K562 (cell line): ENCODE results near the gene MLC1. TPM values are rescaled to one million over a fixed set of nuclear protein-coding genes. Genes with fewer than 3 reads are reported as not detected.

Source experiments
- ASH1L ChIP-seq: fragments of 450-650 bp; IDR thresholded peaks from 2 replicates; pipeline ENCODE4 v1.6.1; 2018; ENCODE audit warnings: borderline replicate concordance, mild to moderate bottlenecking, low read depth; ENCODE audit not compliant: partially characterized antibody
- CHD2 ChIP-seq: IDR thresholded peaks from 2 replicates; pipeline ENCODE4 v1.6.1; 2011; ENCODE audit warnings: low read depth, low read length
- CREB1 ChIP-seq, 2 experiments: sonication (generic) in 1 of 2; formaldehyde crosslinking in 1 of 2; IDR thresholded peaks; 2 replicates each; pipeline versions ENCODE4 v1.6.1 to v1.8.0; 2012 to 2022; ENCODE audit warnings: inconsistent platforms in 1 of 2, mild to moderate bottlenecking in 1 of 2, missing genetic modification reagents in 1 of 2, moderate library complexity in 1 of 2
- DNMT1 ChIP-seq: fragments of 450-650 bp; IDR thresholded peaks from 2 replicates; pipeline ENCODE4 v1.6.1; 2016; ENCODE audit warnings: antibody characterized with exemption, mild to moderate bottlenecking
- GTF2B ChIP-seq: IDR thresholded peaks from 2 replicates; pipeline ENCODE4 v1.6.1; 2011; ENCODE audit not compliant: insufficient read length; ENCODE audit errors: extremely low read depth
- HMGN3 ChIP-seq: IDR thresholded peaks from 2 replicates; pipeline ENCODE4 v1.6.1; 2011; ENCODE audit warnings: borderline replicate concordance, low read depth, mild to moderate bottlenecking, mixed read lengths, low read length; ENCODE audit not compliant: insufficient read length; ENCODE audit errors: extremely low read depth
- KAT8 ChIP-seq: fragments of 450-650 bp; IDR thresholded peaks from 2 replicates; pipeline ENCODE4 v1.6.1; 2016; ENCODE audit warnings: low read depth, mild to moderate bottlenecking
- MAZ ChIP-seq, 2 experiments: fragments of 450-650 bp in 1 of 2; sonication (generic) in 1 of 2; formaldehyde crosslinking; IDR thresholded peaks in 1 of 2; conservative IDR thresholded peaks in 1 of 2; 2 replicates each; pipeline versions ENCODE4 v1.4.0 to v1.5.0; 2020; ENCODE audit warnings: mild to moderate bottlenecking in 1 of 2, missing genetic modification reagents in 1 of 2
- MXD1 ChIP-seq: fragments of 250-450 bp; sonication (Bioruptor Pico); IDR thresholded peaks from 2 replicates; pipeline ENCODE4 v1.8.0; 2021; ENCODE audit warnings: borderline replicate concordance, mild to moderate bottlenecking, moderate library complexity; ENCODE audit not compliant: poor library complexity, severe bottlenecking
- PHF21A ChIP-seq: fragments of 450-650 bp; IDR thresholded peaks from 2 replicates; pipeline ENCODE4 v1.6.1; 2017; ENCODE audit warnings: low read depth, borderline replicate concordance
- POLR2AphosphoS2 ChIP-seq: IDR thresholded peaks from 2 replicates; pipeline ENCODE4 v1.6.1; 2012; ENCODE audit warnings: low read length, improper control_type of control experiment
- POLR2AphosphoS5 ChIP-seq: IDR thresholded peaks from 2 replicates; pipeline ENCODE4 v1.6.1; 2011; ENCODE audit warnings: mild to moderate bottlenecking, low read depth, low read length, moderate library complexity; ENCODE audit not compliant: control insufficient read depth, insufficient read depth
- POLR2B ChIP-seq: fragments of 450-650 bp; IDR thresholded peaks from 2 replicates; pipeline ENCODE4 v1.6.1; 2018; ENCODE audit warnings: low read depth; ENCODE audit not compliant: partially characterized antibody
- POLR2H ChIP-seq: IDR thresholded peaks from 2 replicates; pipeline ENCODE4 v1.6.1; 2016; ENCODE audit warnings: missing genetic modification characterization, low read depth, mild to moderate bottlenecking, control low read depth, missing compliant biosample characterization, moderate library complexity
- PTTG1 ChIP-seq: fragments of 450-650 bp; IDR thresholded peaks from 2 replicates; pipeline ENCODE4 v1.6.1; 2016; ENCODE audit warnings: low read depth, mild to moderate bottlenecking, missing genetic modification characterization, missing compliant biosample characterization
- SFPQ ChIP-seq: fragments of 200-400 bp; formaldehyde crosslinking; IDR thresholded peaks from 2 replicates; pipeline ENCODE4 v1.6.1; 2017; ENCODE audit warnings: mild to moderate bottlenecking, low read depth, low read length, moderate library complexity
- SMARCA4 ChIP-seq: fragments of 450-650 bp; IDR thresholded peaks from 2 replicates; pipeline ENCODE4 v1.6.1; 2016
- TOE1 ChIP-seq, 2 experiments: fragments of 450-650 bp in 1 of 2; sonication (generic) in 1 of 2; formaldehyde crosslinking in 1 of 2; IDR thresholded peaks; 2 replicates each; pipeline versions ENCODE4 v1.7.1 to v1.8.0; 2016 to 2022; ENCODE audit warnings: borderline replicate concordance in 2 of 2, mild to moderate bottlenecking in 2 of 2, antibody characterized with exemption in 1 of 2, inconsistent platforms in 1 of 2, low read depth in 1 of 2, missing genetic modification reagents in 1 of 2, moderate library complexity in 1 of 2
- U2AF1 ChIP-seq: fragments of 200-400 bp; formaldehyde crosslinking; optimal IDR thresholded peaks from 2 replicates; pipeline ENCODE3; 2017; ENCODE audit warnings: mild to moderate bottlenecking, low read depth, low read length, moderate library complexity
- ZNF592 ChIP-seq: fragments of 450-650 bp; IDR thresholded peaks from 2 replicates; pipeline ENCODE4 v1.6.1; 2017; ENCODE audit warnings: antibody characterized with exemption, mild to moderate bottlenecking
- ZNF77 ChIP-seq: fragments of 250-450 bp; sonication (Bioruptor Pico); IDR thresholded peaks from 2 replicates; pipeline ENCODE4 v1.5.0; 2020
- polyA plus RNA-seq, 8 experiments: library from polyadenylated mRNA; depleted of rRNA in 4 of 8; stranded (reverse) in 5 of 8; unstranded in 3 of 8; fragments of >200 nt; fragmentation: Nextera tagmentation in 2 of 8; fragmentation: Illumina TruSeq in 1 of 8; extraction: Ambion mirVana in 2 of 8; extraction: Trizol in 1 of 8; gene quantifications; 2 replicates each; pipeline versions ENCODE4 v1.2.1 to v1.2.3, GENCODE V29; 2011 to 2014; ENCODE audit warnings: inconsistent platforms in 1 of 8, missing spikeins in 1 of 8
- total RNA-seq, 7 experiments: library from RNA; depleted of rRNA in 6 of 7; stranded (reverse); fragments of >200 nt in 6 of 7; fragmentation: Illumina TruSeq in 2 of 7; extraction: Trizol in 2 of 7; gene quantifications; 2 replicates each; pipeline versions ENCODE4 v1.2.1 to v1.2.3, GENCODE V29; 2011 to 2021; ENCODE audit warnings: low replicate concordance in 1 of 7

The MLC1 gene
- total and polyA plus RNA-seq, 9 of the 15 experiments (the other 6 are each of a cell fraction or from before 2014, with no cell fraction given), result 0.06 to 0.98 (median 0.39) TPM

GRCh38 chr22:50102946-50103345 lies 17.7 kb upstream of the MLC1 start (continued):
- TF ChIP-seq ZNF592 (peak; percentile 87), ZNF77 (CRISPR knock-in tag) (no peak), KAT8 (no peak), POLR2AphosphoS2 (no peak), GTF2B (no peak), U2AF1 (no peak), POLR2AphosphoS5 (no peak), CREB1 (IDR thresholded peaks at IDR 0.05) (no peak), CREB1 (CRISPR knock-in tag; IDR thresholded peaks at IDR 0.05) (peak; percentile 45; the same call in 1 of the 2 replicates), PHF21A (no peak), MAZ (CRISPR knock-in tag; conservative IDR thresholded peaks at IDR 0.05 in 1 of 2, IDR thresholded peaks at IDR 0.05 in 1 of 2) (no peak), TOE1 (IDR thresholded peaks at IDR 0.05; ENCODE audit: borderline replicate concordance) (peak; percentile 33; the same call in 1 of the 2 replicates), TOE1 (CRISPR knock-in tag; IDR thresholded peaks at IDR 0.05; ENCODE audit: borderline replicate concordance, low read depth) (no peak), SFPQ (no peak), SMARCA4 (no peak), MXD1 (CRISPR knock-in tag) (no peak), CHD2 (no peak), PTTG1 (no peak), POLR2B (no peak), DNMT1 (no peak), POLR2H (tag) (no peak), ASH1L (no peak), HMGN3 (no peak)
